GM12878 (cell line): Measurements from ENCODE around the gene TIE1. TPM values are rescaled to one million over a fixed set of nuclear protein-coding genes. Genes with fewer than 3 reads are reported as not detected.

Experiments used
- ATAC-seq: fragments of 200-7000 bp; cut with Tn5 transposase; 3 replicates; pipeline ENCODE4 v1.9.1; 2020; ENCODE audit warnings: mild to moderate bottlenecking, moderate library complexity
- BruUV-seq: library from RNA; stranded (reverse); fragments of 400-500 nt; replicated peaks from 2 replicates; lab custom pipeline; 2021; lab: Mats Ljungman, UMichigan
- CTCF ChIA-PET: fragments of 300-600 bp; sonication (Branson Sonifier 250); formaldehyde crosslinking; extraction: SDS; loops from one replicate; lab custom pipeline; 2021; ENCODE audit warnings: inconsistent platforms; lab: Yijun Ruan, JAX
- POLR2A ChIA-PET: fragments of 350-600 bp; formaldehyde crosslinking; extraction: SDS; loops from one replicate; lab custom pipeline; 2021; ENCODE audit warnings: inconsistent platforms; lab: Charles Lee
- RAD21 ChIA-PET: fragments of 300-600 bp; sonication (Branson Sonifier 250); formaldehyde crosslinking; loops from one replicate; lab custom pipeline; 2023; ENCODE audit warnings: antibody characterized with exemption; ENCODE audit not compliant: unreplicated experiment; lab: Charles Lee
- SMC1A ChIA-PET: fragments of 300-600 bp; sonication (Branson Sonifier 250); formaldehyde crosslinking; loops from one replicate; lab custom pipeline; 2023; ENCODE audit not compliant: unreplicated experiment, uncharacterized antibody; lab: Charles Lee
- DNase-seq: peaks from one replicate; pipeline ENCODE4 v3.0.0-alpha.2; 2011; ENCODE audit warnings: low read depth, low spot score
- FAIRE-seq: peaks from 3 replicates; lab custom pipeline; 2011; peaks lifted over from hg19 to GRCh38; lab: Jason Lieb, UNC
- H2AFZ ChIP-seq: 2 replicates; pipeline ENCODE4 v1.6.0; 2011; ENCODE audit warnings: low read depth, low read length, control low read depth; ENCODE audit not compliant: control insufficient read depth
- H3K27ac ChIP-seq: 2 replicates; pipeline ENCODE4 v1.5.1; 2011; ENCODE audit warnings: control low read depth; ENCODE audit not compliant: control insufficient read depth, insufficient read depth
- H3K27me3 ChIP-seq, 2 experiments: replicated peaks in 1 of 2; 2 replicates each; pipeline versions ENCODE4 v1.6.0 to v1.6.1; 2011; ENCODE audit warnings: low read length in 1 of 2; ENCODE audit not compliant: control insufficient read depth in 2 of 2, insufficient read depth in 2 of 2
- H3K36me3 ChIP-seq, 2 experiments: 2 replicates each; pipeline ENCODE4 v1.5.1; 2011; ENCODE audit warnings: low read length in 1 of 2; ENCODE audit not compliant: control insufficient read depth in 2 of 2, insufficient read depth in 2 of 2
- H3K4me1 ChIP-seq: 2 replicates; pipeline ENCODE4 v1.6.1; 2011; ENCODE audit warnings: mild to moderate bottlenecking, low read length, moderate library complexity, mixed read lengths; ENCODE audit not compliant: control insufficient read depth, insufficient read depth
- H3K4me2 ChIP-seq: 2 replicates; pipeline ENCODE4 v1.6.0; 2011; ENCODE audit warnings: control low read depth; ENCODE audit not compliant: control insufficient read depth, insufficient read depth
- H3K4me3 ChIP-seq: fragments of 200-600 bp; sonication (generic); 2 replicates; pipeline ENCODE4 v1.5.1; 2016
- H3K79me2 ChIP-seq: 2 replicates; pipeline ENCODE4 v1.6.0; 2011; ENCODE audit warnings: low read length; ENCODE audit not compliant: control insufficient read depth, insufficient read depth
- H3K9ac ChIP-seq: 2 replicates; pipeline ENCODE4 v1.8.0; 2011; ENCODE audit warnings: low read length, control low read depth, mixed read lengths; ENCODE audit not compliant: control insufficient read depth, insufficient read depth
- H3K9me3 ChIP-seq: replicated peaks from 3 replicates; pipeline ENCODE4 v1.5.1; 2011; ENCODE audit warnings: mild to moderate bottlenecking, low read length; ENCODE audit not compliant: control insufficient read depth, insufficient read depth
- H4K20me1 ChIP-seq: 2 replicates; pipeline ENCODE4 v1.6.0; 2011; ENCODE audit not compliant: control insufficient read depth, insufficient read depth
- BCL11A ChIP-seq: IDR thresholded peaks from 2 replicates; pipeline ENCODE4 v1.6.1; 2011; ENCODE audit warnings: low read depth, low read length
- CEBPB ChIP-seq, 2 experiments: fragments of 150-350 bp in 1 of 2; IDR thresholded peaks; 2 replicates each; pipeline ENCODE4 v1.6.1; 2012 to 2014; ENCODE audit warnings: low read depth in 2 of 2, low read length in 2 of 2, borderline replicate concordance in 1 of 2, inconsistent platforms in 1 of 2
- JUNB ChIP-seq: IDR thresholded peaks from 2 replicates; pipeline ENCODE4 v1.6.1; 2016; ENCODE audit warnings: antibody characterized with exemption, mild to moderate bottlenecking
- NR2F1 ChIP-seq: fragments of 450-650 bp; conservative IDR thresholded peaks from 2 replicates; pipeline ENCODE4 v1.6.1; 2017; ENCODE audit warnings: mild to moderate bottlenecking
- PML ChIP-seq: IDR thresholded peaks from 2 replicates; pipeline ENCODE4 v1.6.1; 2012; ENCODE audit warnings: low read length, inconsistent platforms
- SMAD5 ChIP-seq: IDR thresholded peaks from 2 replicates; pipeline ENCODE4 v1.6.1; 2016; ENCODE audit warnings: antibody characterized with exemption, low read depth
- USF2 ChIP-seq: IDR thresholded peaks from 2 replicates; pipeline ENCODE4 v1.6.1; 2011; ENCODE audit warnings: low read depth, low read length, improper control_type of control experiment, borderline replicate concordance
- ZNF24 ChIP-seq: fragments of 450-650 bp; IDR thresholded peaks from 2 replicates; pipeline ENCODE4 v1.6.1; 2017; ENCODE audit warnings: antibody characterized with exemption, mild to moderate bottlenecking
- ZNF592 ChIP-seq: fragments of 450-650 bp; IDR thresholded peaks from 2 replicates; pipeline ENCODE4 v1.6.1; 2017; ENCODE audit warnings: mild to moderate bottlenecking, moderate library complexity
- WGBS: methylation state at CpG from one replicate; pipeline ENCODE4 v1.1.6; 2016; ENCODE audit warnings: low lambda C conversion rate; ENCODE audit not compliant: insufficient replicate concordance, insufficient coverage; ENCODE audit errors: missing lambda C conversion rate; 5-methylcytosine and 5-hydroxymethylcytosine counted together
- in situ Hi-C: fragments of 300-500 bp; cut with MboI; formaldehyde crosslinking; loops from 9 replicates; pipeline ENCODE4 v1.14.3; 2018; ENCODE audit warnings: mixed read lengths
- intact Hi-C: fragments of 100-400 bp; cut with micrococcal nuclease; formaldehyde crosslinking; loops from one replicate; pipeline ENCODE4 v1.14.2; 2022; ENCODE audit not compliant: unreplicated experiment
- polyA plus RNA-seq, 11 experiments: library from polyadenylated mRNA; depleted of rRNA in 4 of 11; unstranded in 6 of 11; stranded (reverse) in 5 of 11; fragments of >200 nt; fragmentation: Nextera tagmentation in 4 of 11; fragmentation: Illumina TruSeq in 1 of 11; extraction: Ambion mirVana in 4 of 11; extraction: Trizol in 1 of 11; gene quantifications; 1 replicate in 1 of 11; 2 replicates in 10 of 11; pipeline versions ENCODE4 v1.2.1 to v1.2.3, GENCODE V29; 2011 to 2016; ENCODE audit warnings: inconsistent platforms in 2 of 11, missing spikeins in 2 of 11, low read depth in 1 of 11
- total RNA-seq, 4 experiments: library from RNA; depleted of rRNA in 3 of 4; stranded (reverse); fragments of >200 nt in 3 of 4; fragmentation: Illumina TruSeq in 1 of 4; extraction: Trizol in 1 of 4; gene quantifications; 2 replicates each; pipeline versions ENCODE4 v1.2.1 to v1.2.3, GENCODE V29; 2013 to 2021

The TIE1 gene
- total and polyA plus RNA-seq, 10 of the 15 experiments (the other 5 are each of a cell fraction or from before 2014, with no cell fraction given) = 0.26 to 3.9 (median 1.3) TPM

GRCh38 chr1:43318831-43319230 lies 18.0 kb downstream of the TIE1 start:
- FAIRE-seq (no peak), ATAC-seq (no peak), DNase-seq (no peak)
- no peak overlapping the region for H3K4me2 ChIP-seq
- POLR2A ChIA-PET = no interaction called here
- H3K79me2 ChIP-seq = no peaks in the 10 kb centered on the region
- SMC1A ChIA-PET = no interaction called here
- H3K36me3 ChIP-seq = no peaks in the 10 kb centered on the region
- H3K27ac ChIP-seq = no peak overlapping the region
- intact Hi-C loops (no loop called here), in situ Hi-C loops (no loop called here)
- CTCF ChIA-PET = no interaction called here
- TF ChIP-seq SMAD5 (no peak), JUNB (no peak), NR2F1 (no peak), USF2 (no peak), BCL11A (no peak), PML (no peak), ZNF592 (no peak), ZNF24 (no peak), CEBPB (IDR thresholded peaks at IDR 0.05; ENCODE audit: borderline replicate concordance in 1 of 2, low read depth in 2 of 2, low read length in 2 of 2) (no peak)
- no peak overlapping the region for H2AFZ ChIP-seq
- no TSS peak for BruUV-seq
- no peak overlapping the region for H3K9ac ChIP-seq
- no peaks in the 10 kb centered on the region for H3K9me3 ChIP-seq
- RAD21 ChIA-PET = no interaction called here
- no peaks in the 10 kb centered on the region for H4K20me1 ChIP-seq
- no peaks in the 10 kb centered on the region for H3K27me3 ChIP-seq
- WGBS = 24% methylated on average over 4 of the region's 4 CpGs
- no peaks in the 10 kb centered on the region for H3K4me1 ChIP-seq
- no peak overlapping the region for H3K4me3 ChIP-seq
